GM18502 (cell line): ENCODE data around the gene SMTN.

Experiments used
- ATAC-seq: cut with Tn5 transposase; IDR thresholded peaks from one replicate; pipeline ENCODE4 v1.9.1; 2021; ENCODE audit warnings: mild to moderate bottlenecking; ENCODE audit not compliant: unreplicated experiment, poor library complexity

The SMTN gene

GRCh38 chr22:31124290-31124689, 43.2 kb downstream of the SMTN start:
- no peak for ATAC-seq

DNA sequence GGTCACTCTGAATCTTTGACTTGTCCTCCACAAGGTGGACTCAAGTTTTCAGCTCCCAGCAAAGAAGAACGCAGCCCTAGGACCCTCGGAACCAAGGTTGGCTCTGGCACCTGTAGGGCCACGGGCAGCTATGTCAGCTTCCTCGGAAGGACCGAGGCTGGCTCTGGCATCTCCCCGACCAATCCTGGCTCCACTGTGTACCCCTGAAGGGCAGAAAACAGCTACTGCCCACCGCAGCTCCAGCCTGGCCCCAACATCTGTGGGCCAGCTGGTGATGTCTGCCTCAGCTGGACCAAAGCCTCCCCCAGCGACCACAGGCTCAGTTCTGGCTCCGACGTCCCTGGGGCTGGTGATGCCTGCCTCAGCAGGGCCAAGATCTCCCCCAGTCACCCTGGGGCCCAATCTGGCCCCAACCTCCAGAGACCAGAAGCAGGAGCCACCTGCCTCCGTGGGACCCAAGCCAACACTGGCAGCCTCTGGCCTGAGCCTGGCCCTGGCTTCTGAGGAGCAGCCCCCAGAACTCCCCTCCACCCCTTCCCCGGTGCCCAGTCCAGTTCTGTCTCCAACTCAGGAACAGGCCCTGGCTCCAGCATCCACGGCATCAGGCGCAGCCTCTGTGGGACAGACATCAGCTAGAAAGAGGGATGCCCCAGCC, 43.8 kb downstream of the SMTN start:
- ATAC-seq: no peak

GRCh38 chr22:31125521-31126117, 44.5 kb downstream of the SMTN start:
- ATAC-seq: no peak

DNA sequence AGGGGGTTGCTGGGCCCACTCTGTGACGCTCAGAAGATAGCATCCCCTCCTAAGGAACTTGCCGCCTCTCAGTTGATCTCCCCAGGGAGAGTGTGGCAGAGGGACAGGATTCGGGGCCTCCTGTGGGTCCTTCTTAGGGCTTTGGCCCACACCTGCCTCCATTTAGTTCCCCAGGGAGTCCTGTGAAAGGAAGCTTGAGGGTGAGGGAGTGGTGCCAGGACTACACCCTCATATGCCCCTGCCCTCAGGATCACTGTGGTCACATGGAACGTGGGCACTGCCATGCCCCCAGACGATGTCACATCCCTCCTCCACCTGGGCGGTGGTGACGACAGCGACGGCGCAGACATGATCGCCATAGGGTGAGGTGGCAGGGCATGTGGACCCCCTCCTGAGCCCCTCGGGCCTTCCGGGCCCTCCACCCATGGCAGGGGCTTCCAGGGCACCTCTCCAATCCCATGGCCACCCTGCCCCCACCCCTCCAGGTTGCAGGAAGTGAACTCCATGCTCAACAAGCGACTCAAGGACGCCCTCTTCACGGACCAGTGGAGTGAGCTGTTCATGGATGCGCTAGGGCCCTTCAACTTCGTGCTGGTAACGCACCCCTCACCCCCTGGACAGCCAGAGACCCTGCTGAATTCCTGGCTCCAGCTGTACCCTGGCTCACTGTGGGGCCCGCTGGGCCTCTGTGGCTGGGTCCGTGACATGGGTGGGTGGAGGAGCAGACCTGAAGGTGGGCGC, 45.2 kb downstream of the SMTN start:
- no peak for ATAC-seq

- no peak for ATAC-seq
These were observed 45.7 kb downstream of the SMTN start for GRCh38 chr22:31126869-31127175.

GRCh38 chr22:31127181-31127772, 46.2 kb downstream of the SMTN start:
- ATAC-seq: no peak

- ATAC-seq: no peak
These were observed 47.0 kb downstream of the SMTN start for GRCh38 chr22:31128156-31128555.

GRCh38 chr22:31130873-31131272, 49.8 kb downstream of the SMTN start:
- no peak for ATAC-seq

DNA sequence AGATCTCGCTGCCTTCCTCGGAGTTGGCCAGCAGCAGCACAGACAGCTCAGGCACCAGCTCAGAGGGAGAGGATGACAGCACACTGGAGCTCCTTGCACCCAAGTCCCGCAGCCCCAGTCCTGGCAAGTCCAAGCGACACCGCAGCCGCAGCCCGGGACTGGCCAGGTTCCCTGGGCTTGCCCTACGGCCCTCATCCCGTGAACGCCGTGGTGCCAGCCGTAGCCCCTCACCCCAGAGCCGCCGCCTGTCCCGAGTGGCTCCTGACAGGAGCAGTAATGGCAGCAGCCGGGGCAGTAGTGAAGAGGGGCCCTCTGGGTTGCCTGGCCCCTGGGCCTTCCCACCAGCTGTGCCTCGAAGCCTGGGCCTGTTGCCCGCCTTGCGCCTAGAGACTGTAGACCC, 52.8 kb downstream of the SMTN start:
- no peak for ATAC-seq

DNA sequence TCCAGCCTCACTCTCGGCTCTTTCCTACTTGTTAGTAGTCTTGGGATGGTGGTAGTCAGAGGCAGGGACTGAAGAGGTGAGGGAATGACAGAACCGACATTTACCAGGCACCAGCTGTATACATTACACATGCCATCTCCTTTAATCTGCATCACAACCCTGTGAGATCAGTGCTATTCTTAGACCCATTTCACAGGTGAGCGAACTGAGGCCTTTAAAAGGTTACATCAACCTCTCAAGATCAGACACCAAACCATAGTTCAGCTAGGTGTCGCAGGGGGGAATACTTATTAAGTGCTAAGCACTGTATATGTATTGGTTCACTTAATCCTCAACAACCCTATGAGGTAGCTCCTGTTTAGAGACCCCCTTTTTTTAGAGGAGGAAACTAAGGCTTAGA, 53.6 kb downstream of the SMTN start:
- no peak for ATAC-seq

- no peak for ATAC-seq
These were observed 54.6 kb downstream of the SMTN start for GRCh38 chr22:31135706-31136105.

GRCh38 chr22:31136155-31136554, 55.0 kb downstream of the SMTN start:
- ATAC-seq: no peak

DNA sequence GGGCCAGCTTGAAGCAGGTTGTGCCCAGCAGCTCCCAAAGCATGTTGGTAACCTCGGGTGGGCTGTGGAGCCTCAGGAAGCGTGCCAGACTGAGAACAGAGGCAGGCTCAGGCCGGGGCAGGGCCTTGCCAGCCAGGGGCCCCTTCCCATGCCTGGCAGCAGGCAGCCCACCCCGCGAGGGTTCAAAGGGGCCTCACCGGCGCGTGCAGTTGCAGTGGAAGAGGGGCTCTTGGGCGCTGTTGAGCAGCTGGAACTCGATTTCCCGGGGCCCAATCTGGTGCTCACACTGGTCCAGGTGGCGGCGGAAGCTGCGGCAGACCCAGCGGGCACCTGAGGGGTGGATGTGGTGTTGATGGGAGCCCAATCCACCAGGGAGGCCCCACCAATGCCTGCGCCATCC, 55.6 kb downstream of the SMTN start:
- ATAC-seq: no peak

GRCh38 chr22:31137721-31138120, 56.6 kb downstream of the SMTN start:
- ATAC-seq: no peak

DNA sequence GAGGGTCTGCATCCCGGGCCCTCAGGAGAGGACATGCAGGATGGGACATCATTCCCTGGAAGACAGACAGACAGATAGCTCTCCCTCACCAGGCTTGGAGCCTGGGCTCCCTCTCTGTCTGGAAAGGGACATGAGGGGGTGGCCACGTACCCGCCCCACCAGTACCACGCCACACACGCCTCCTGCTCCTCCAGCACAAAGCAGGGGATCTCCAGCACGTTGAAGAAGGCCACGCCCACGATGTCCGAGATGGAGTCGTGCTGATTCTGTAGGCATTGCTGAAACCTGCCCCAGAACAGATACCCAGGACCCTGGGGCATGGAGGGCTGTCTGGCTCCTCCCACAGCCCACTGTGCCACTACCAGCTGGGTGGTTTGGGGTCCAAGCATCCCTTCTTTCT, 57.0 kb downstream of the SMTN start:
- ATAC-seq: no peak

- no peak for ATAC-seq
These were observed 57.9 kb downstream of the SMTN start for GRCh38 chr22:31139066-31139465.

- no peak for ATAC-seq
These were observed 59.0 kb downstream of the SMTN start, which contains the start of gene PLA2G3 for GRCh38 chr22:31139866-31140716. Gene PLA2G3, minus strand, starts transcription at chr22:31140508. Its CDS starts 154 bp downstream, at chr22:31140354.

GRCh38 chr22:31140746-31141145, 59.6 kb downstream of the SMTN start:
- no peak for ATAC-seq

- no peak for ATAC-seq
These were observed 60.4 kb downstream of the SMTN start for GRCh38 chr22:31141551-31141950.

DNA sequence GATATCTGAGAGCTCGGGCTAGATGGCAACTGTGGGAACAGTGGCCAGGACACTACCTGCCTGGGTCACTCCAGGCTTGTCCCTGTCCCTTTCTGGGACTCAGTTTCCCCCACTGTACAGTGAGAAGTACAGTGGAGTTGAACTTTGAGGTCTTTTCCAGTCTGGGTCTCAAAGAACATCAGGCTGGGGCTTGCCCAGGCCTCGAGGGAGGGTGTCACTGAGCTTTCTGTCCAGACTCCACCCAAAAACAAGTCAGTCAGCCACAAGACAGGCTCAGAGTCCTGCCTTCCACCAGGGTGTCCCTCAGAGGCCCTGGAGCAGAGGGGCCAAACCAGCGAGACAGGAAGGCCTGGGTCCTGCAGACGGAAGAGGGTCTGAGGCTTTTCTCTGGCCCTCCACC, 61.2 kb downstream of the SMTN start:
- no peak for ATAC-seq

DNA sequence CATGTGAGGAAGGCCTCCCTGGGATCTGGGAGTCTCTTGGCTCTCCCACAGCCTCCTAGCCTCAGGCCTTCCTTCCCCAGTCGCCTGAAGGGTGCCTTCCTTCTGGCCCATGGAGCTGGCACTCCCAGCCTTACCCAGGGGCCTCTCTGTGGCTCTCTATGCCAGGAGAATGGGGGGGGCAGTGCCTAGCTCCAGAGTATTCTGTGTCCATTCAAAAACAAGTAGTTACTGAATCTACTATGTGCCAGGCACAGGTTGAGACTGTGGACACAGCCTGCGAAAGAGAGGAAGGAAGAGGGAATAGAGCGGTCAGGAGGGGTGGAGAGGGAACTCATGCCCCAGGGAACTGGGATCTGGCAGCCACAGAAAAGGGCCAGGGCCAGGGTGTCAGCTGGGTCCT, 61.9 kb downstream of the SMTN start:
- ATAC-seq: no peak
